ENCODE data around the gene SCAF4.

The SCAF4 gene

GRCh38 chr21:31629972-31630711, 101.8 kb downstream of the SCAF4 start:
- H3K4me1 Mint-ChIP-seq (ENCODE audit: low read depth): no peaks in the 10 kb centered on the region
- H3K9me3 Mint-ChIP-seq (ENCODE audit: low read depth): peaks cover 3% of the 10 kb centered on the region
- H3K4me3 Mint-ChIP-seq: no peak overlapping the region
- H3K36me3 Mint-ChIP-seq: peaks cover 2% of the 10 kb centered on the region
- no peak overlapping the region for H3K27ac Mint-ChIP-seq
- no peaks in the 10 kb centered on the region for H3K27me3 Mint-ChIP-seq

- peaks cover 2% of the 10 kb centered on the region for H3K36me3 Mint-ChIP-seq
- H3K27me3 Mint-ChIP-seq: no peaks in the 10 kb centered on the region
- H3K4me1 Mint-ChIP-seq (ENCODE audit: low read depth): peaks cover 8% of the 10 kb centered on the region
- no peaks in the 10 kb centered on the region for H3K9me3 Mint-ChIP-seq (ENCODE audit: low read depth)
- no peak overlapping the region for H3K4me3 Mint-ChIP-seq
- no peak overlapping the region for H3K27ac Mint-ChIP-seq
Measured at GRCh38 chr21:31624961-31625491, 106.9 kb downstream of the SCAF4 start.

GRCh38 chr21:31624181-31624580, 107.7 kb downstream of the SCAF4 start:
- no peaks in the 10 kb centered on the region for H3K9me3 Mint-ChIP-seq (ENCODE audit: low read depth)
- H3K4me3 Mint-ChIP-seq: no peak overlapping the region
- H3K27ac Mint-ChIP-seq: no peak overlapping the region
- peaks cover 2% of the 10 kb centered on the region for H3K36me3 Mint-ChIP-seq
- H3K27me3 Mint-ChIP-seq: no peaks in the 10 kb centered on the region
- H3K4me1 Mint-ChIP-seq (ENCODE audit: low read depth): peaks cover 8% of the 10 kb centered on the region

GRCh38 chr21:31623664-31624063, 108.3 kb downstream of the SCAF4 start:
- H3K9me3 Mint-ChIP-seq (ENCODE audit: low read depth): no peaks in the 10 kb centered on the region
- H3K4me3 Mint-ChIP-seq: no peak overlapping the region
- H3K36me3 Mint-ChIP-seq: peaks cover 2% of the 10 kb centered on the region
- no peak overlapping the region for H3K27ac Mint-ChIP-seq
- H3K4me1 Mint-ChIP-seq (ENCODE audit: low read depth): peaks cover 8% of the 10 kb centered on the region
- H3K27me3 Mint-ChIP-seq: no peaks in the 10 kb centered on the region

- H3K4me3 Mint-ChIP-seq: no peak overlapping the region
Measured at GRCh38 chr21:31622397-31622796, 109.5 kb downstream of the SCAF4 start.

More at GRCh38 chr21:31622397-31622796, 109.5 kb downstream of the SCAF4 start:
- peaks cover 8% of the 10 kb centered on the region for H3K4me1 Mint-ChIP-seq (ENCODE audit: low read depth)
- H3K27ac Mint-ChIP-seq: no peak overlapping the region
- no peaks in the 10 kb centered on the region for H3K27me3 Mint-ChIP-seq
- H3K36me3 Mint-ChIP-seq: no peaks in the 10 kb centered on the region
- no peaks in the 10 kb centered on the region for H3K9me3 Mint-ChIP-seq (ENCODE audit: low read depth)

All from activated naive CD8-positive, alpha-beta T cell (primary cell).